Measurements from ENCODE around the gene CCDC28A.

Gene CCDC28A

GRCh38 chr6:138795809-138796603, 22.4 kb downstream of the CCDC28A start, which contains the start of gene ECT2L:
Gene ECT2L (plus strand): TSS chr6:138796087. CDS start chr6:138813275, 17,188 bp downstream.
- no peak for DNase-seq (ENCODE audit: extremely low read depth, insufficient read length)
- no peaks in the 10 kb centered on the region for H3K27me3 ChIP-seq (replicated peaks; ENCODE audit: control insufficient read depth, insufficient read depth, low read length)
- no peaks in the 10 kb centered on the region for H3K36me3 ChIP-seq (ENCODE audit: control insufficient read depth, insufficient read depth, low read length)
- TF ChIP-seq CTCF (IDR thresholded peaks at IDR 0.05; ENCODE audit: insufficient read depth, low read length, poor library complexity, severe bottlenecking) = no peak
- H3K4me3 ChIP-seq (replicated peaks; ENCODE audit: low read depth, low read length) = no peak within 1 kb of the TSS

GRCh38 chr6:138796771-138797170, 23.2 kb downstream of the CCDC28A start:
- no peaks in the 10 kb centered on the region for H3K36me3 ChIP-seq (ENCODE audit: control insufficient read depth, insufficient read depth, low read length)
- no peak for DNase-seq (ENCODE audit: extremely low read depth, insufficient read length)
- H3K27me3 ChIP-seq (replicated peaks; ENCODE audit: control insufficient read depth, insufficient read depth, low read length) = no peaks in the 10 kb centered on the region
- H3K4me3 ChIP-seq (replicated peaks; ENCODE audit: low read depth, low read length) = no peak overlapping the region
- no peak for TF ChIP-seq CTCF (IDR thresholded peaks at IDR 0.05; ENCODE audit: insufficient read depth, low read length, poor library complexity, severe bottlenecking)

- Histone ChIP-seq H3K36me3 (ENCODE audit: control insufficient read depth, insufficient read depth, low read length) (no peaks in the 10 kb centered on the region), H3K4me3 (replicated peaks; ENCODE audit: low read depth, low read length) (no peak overlapping the region), H3K27me3 (replicated peaks; ENCODE audit: control insufficient read depth, insufficient read depth, low read length) (no peaks in the 10 kb centered on the region)
- TF ChIP-seq CTCF (IDR thresholded peaks at IDR 0.05; ENCODE audit: insufficient read depth, low read length, poor library complexity, severe bottlenecking) = no peak
- DNase-seq (ENCODE audit: extremely low read depth, insufficient read length) = no peak
Observed at GRCh38 chr6:138797806-138798446, 24.4 kb downstream of the CCDC28A start.

- DNase-seq (ENCODE audit: extremely low read depth, insufficient read length) = no peak
Observed at GRCh38 chr6:138800377-138801150, 27.0 kb downstream of the CCDC28A start.

GRCh38 chr6:138803331-138803730, 29.8 kb downstream of the CCDC28A start:
- Histone ChIP-seq H3K36me3 (ENCODE audit: control insufficient read depth, insufficient read depth, low read length) (no peaks in the 10 kb centered on the region), H3K27me3 (replicated peaks; ENCODE audit: control insufficient read depth, insufficient read depth, low read length) (no peaks in the 10 kb centered on the region), H3K4me3 (replicated peaks; ENCODE audit: low read depth, low read length) (no peak overlapping the region)
- DNase-seq (ENCODE audit: extremely low read depth, insufficient read length) = no peak
- no peak for TF ChIP-seq CTCF (IDR thresholded peaks at IDR 0.05; ENCODE audit: insufficient read depth, low read length, poor library complexity, severe bottlenecking)

More at GRCh38 chr6:138800377-138801150, 27.0 kb downstream of the CCDC28A start:
- no peaks in the 10 kb centered on the region for H3K27me3 ChIP-seq (replicated peaks; ENCODE audit: control insufficient read depth, insufficient read depth, low read length)
- TF ChIP-seq CTCF (IDR thresholded peaks at IDR 0.05; ENCODE audit: insufficient read depth, low read length, poor library complexity, severe bottlenecking) = no peak
- H3K36me3 ChIP-seq (ENCODE audit: control insufficient read depth, insufficient read depth, low read length) = no peaks in the 10 kb centered on the region
- H3K4me3 ChIP-seq (replicated peaks; ENCODE audit: low read depth, low read length) = no peak overlapping the region
